OCI-LY7 (cell line): Measurements from ENCODE around the gene SV2B.
"Not testable (repeated sequence)": the region's sequence is repeated elsewhere in the genome, so short reads cannot be mapped to it uniquely, and the experiment has no call there.

ENCODE experiments used
- CTCF ChIP-seq: fragments of 200-600 bp; sonication (generic); conservative IDR thresholded peaks from 2 replicates; pipeline ENCODE4 v1.5.1; 2014; ENCODE audit warnings: mild to moderate bottlenecking, antibody characterized with exemption, low read length, moderate library complexity, mixed read lengths
- EZH2phosphoT487 ChIP-seq: fragments of 200-600 bp; sonication (generic); IDR thresholded peaks from 2 replicates; pipeline ENCODE4 v1.6.1; 2018; ENCODE audit warnings: low read depth, borderline replicate concordance, mild to moderate bottlenecking, mixed run types, antibody characterized with exemption, low read length, moderate library complexity, mixed read lengths

GRCh38 chr15:91344912-91345311, 244.9 kb downstream of the SV2B start:
- not testable (repeated sequence) for TF ChIP-seq CTCF, EZH2phosphoT487
